Gastrocnemius medialis (tissue), 4 donors: Measurements from ENCODE around the gene BYSL.

Experiments
- POLR2A ChIP-seq, 2 donors: fragments of 450-650 bp; IDR thresholded peaks; one replicate each; pipeline ENCODE4 v1.6.1; 2017; ENCODE audit warnings: antibody characterized with exemption in 2 of 2, mild to moderate bottlenecking in 2 of 2, moderate library complexity in 2 of 2
- TF ChIP-seq, protein P1 (sequence below), 5 experiments: fragments of 450-650 bp in 3 of 5; fragments of 200-600 bp in 2 of 5; sonication (generic) in 2 of 5; IDR thresholded peaks in 4 of 5; conservative IDR thresholded peaks in 1 of 5; 1 replicate in 4 of 5; 2 replicates in 1 of 5; pipeline ENCODE4 v1.5.1; 2016 to 2019; ENCODE audit warnings: antibody characterized with exemption in 5 of 5, mild to moderate bottlenecking in 3 of 5, moderate library complexity in 3 of 5

DNA sequence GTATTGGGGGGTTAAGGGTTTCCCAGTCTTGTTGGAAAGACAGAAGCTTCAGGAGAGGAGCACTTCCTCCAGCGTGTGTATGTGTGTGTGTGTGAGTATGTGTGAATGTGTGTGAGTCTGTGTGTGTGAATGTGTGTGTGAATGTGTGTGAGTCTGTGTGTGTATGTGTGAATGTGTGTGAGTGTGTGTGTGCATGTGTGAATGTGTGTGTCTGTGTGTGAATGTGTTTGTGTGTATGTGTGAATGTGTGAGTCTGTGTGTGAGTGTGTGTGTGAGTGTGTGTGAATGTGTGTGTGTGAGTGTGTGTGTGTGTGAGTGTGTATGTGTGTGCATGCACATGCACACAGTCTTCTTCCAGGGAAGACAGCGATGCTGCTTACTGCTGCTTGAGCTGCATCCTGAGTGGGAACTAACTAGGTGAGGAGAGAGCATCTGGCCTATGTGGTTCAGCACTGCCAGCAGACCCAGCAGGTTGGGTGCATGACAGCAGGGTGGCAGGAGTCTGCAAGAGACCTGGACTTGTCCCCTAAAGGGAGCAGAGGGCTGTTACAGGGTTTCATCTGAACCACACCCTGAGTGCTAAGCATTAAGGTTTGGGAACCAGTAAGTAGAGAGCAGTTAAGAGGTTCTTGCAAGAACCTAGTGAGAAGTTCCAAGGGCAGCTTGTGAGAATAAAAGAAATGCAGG, 43.0 kb downstream of the BYSL start:
- no peak for TF ChIP-seq POLR2A (IDR thresholded peaks at IDR 0.05)
- TF ChIP-seq, protein P1, sequence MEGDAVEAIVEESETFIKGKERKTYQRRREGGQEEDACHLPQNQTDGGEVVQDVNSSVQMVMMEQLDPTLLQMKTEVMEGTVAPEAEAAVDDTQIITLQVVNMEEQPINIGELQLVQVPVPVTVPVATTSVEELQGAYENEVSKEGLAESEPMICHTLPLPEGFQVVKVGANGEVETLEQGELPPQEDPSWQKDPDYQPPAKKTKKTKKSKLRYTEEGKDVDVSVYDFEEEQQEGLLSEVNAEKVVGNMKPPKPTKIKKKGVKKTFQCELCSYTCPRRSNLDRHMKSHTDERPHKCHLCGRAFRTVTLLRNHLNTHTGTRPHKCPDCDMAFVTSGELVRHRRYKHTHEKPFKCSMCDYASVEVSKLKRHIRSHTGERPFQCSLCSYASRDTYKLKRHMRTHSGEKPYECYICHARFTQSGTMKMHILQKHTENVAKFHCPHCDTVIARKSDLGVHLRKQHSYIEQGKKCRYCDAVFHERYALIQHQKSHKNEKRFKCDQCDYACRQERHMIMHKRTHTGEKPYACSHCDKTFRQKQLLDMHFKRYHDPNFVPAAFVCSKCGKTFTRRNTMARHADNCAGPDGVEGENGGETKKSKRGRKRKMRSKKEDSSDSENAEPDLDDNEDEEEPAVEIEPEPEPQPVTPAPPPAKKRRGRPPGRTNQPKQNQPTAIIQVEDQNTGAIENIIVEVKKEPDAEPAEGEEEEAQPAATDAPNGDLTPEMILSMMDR (IDR thresholded peaks at IDR 0.05 in 4 of 5, conservative IDR thresholded peaks at IDR 0.05 in 1 of 5), result no peak
